AML-193 (cell line): ENCODE data around the gene ST8SIA2.

ENCODE experiments used
- DNase-seq, 2 experiments: peaks; one replicate each; lab custom pipeline; 2025; lab: John Stamatoyannopoulos, UW

ST8SIA2 gene

DNA sequence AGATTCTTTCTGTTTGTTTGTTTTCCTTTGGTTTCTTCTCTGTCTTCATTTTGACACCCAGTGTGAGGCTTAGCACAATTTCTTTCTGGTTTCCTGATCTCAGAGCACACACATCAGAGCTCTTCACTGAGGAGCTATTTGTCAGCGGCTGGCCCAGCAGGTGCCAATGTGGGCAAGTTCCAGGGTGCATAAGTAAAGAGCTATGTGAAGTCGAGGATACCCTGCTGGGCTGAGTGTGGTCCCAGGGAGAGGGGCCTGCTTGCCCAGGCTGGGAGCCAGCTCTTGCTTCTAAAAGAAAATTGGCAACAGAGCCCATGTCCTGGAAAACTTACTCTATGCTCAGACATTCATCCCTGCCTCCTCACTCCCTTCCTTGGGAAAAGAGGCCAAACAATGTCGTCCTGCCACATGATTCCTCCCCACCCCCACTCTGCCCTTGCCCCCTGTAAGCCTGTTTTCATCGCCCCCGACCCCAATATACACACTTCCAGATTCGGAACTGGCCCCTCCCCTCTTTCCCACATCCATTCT lies 101.2 kb downstream of the ST8SIA2 start:
- DNase-seq = no peak

DNA sequence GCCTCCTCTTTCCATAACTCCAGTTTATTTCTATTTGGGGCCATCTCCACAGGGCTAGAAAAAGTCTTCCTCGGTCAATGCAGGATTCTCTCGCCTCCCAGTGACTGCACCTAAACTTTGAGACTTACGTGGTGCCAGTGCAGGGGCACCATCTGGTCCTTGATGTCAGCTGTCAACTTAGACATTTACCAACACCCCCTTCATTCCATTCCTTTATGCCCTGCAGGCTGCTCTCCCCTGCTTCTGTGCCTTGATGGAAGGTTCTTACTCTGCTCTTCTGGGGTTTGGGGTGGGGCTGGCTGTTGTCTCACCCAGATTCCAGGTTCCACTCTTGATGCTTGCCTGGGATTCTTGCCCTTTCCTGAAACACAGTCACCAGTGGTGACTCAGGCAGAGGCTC lies 101.8 kb downstream of the ST8SIA2 start:
- no peak for DNase-seq

DNA sequence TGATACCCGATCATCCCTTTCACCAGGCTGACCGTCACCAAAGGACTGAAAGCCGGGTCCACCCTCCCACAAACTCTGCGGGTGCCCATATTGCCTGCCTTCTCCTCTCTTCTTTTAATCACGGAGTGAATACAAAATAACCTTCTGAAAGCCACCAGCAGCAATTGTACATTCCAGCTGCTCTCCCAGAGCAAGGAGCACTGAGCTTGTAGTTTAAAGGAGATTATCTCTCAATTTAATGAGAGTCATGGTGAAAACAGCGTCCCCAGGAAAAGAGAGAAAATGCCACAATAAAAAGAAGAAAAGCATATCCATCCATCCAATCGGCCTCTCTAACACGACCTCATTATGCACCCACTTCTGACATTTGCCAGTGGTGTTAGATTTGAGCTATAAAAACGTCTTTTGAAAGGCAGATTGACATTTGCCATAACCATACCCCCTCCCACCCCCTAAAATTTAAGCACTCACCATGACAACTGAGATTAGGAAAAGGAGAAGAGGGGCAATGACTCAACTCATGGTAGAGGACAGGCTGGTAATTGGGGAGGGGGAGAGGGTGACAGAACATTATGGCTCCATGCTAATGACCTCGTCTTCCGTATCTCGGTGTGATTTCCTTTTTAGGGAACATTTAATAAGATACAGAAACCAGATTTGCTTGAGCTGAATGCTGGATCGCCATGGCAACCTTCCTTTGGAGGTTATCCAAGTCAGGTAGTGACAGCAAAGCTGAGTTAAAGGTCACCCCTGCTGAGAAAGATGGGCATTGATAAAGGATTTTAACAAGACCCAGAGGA lies 106.2 kb downstream of the ST8SIA2 start:
- no peak for DNase-seq

DNA sequence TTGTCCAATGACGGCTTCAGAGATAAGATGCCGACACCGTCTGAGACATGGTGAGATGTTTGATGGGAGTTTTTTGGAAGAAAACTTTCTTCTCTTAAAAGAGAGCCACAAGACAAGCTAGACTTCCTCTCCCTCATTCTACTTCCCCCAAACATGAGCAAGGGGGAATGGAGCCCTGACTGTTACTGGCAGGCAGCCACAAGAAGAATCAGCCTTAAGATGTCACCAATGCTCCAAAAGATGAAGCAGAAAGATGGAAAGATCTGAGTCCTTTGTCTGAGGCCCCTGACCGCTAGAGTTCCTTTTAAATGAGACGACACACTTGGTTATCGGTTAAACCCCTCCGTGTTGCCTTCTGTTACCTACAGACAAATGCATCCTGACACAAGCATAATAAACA lies 108.7 kb downstream of the ST8SIA2 start:
- no peak for DNase-seq

DNA sequence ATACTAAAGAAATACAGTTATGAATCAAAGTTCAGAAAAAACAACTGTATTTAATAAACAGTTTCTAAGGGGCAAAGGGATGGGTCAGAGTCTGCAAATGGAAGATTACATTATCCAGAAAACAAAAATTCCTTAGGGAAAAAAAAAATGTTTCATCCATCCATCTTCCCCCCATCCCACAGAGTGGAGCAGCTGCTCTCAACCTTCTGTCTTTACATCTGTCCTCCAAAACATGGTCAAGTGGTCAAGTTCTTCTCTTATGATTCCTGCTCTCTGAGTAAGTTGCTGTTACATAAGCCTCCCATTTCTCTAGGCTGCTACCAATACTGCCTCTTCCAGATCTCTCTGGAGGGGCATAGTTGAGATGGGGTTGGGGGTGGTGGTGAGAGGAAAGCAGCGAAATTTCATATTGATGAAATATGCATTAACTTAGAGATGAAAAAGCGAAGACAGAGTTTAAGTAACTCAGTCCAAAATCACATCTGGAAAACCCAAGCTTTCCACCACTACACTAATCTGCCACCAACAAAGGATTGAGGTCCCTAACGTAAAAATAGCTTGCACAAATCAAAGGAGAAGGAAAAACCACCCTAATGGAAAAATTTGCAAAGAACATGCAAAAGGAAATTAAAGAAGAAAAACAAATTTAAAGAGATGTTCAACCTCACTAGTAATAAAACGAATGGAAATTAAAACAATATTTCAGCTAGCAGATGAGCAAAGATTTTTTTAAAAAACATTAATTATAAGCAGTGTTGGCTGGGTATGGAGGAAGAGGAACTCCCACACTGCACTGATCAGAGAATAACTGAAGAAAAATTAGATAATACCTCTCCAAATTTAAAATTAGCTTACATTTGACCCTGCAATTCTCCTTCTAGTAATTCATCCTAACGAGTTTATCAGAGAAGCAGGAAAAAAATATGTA lies 109.5 kb downstream of the ST8SIA2 start:
- DNase-seq = no peak

DNA sequence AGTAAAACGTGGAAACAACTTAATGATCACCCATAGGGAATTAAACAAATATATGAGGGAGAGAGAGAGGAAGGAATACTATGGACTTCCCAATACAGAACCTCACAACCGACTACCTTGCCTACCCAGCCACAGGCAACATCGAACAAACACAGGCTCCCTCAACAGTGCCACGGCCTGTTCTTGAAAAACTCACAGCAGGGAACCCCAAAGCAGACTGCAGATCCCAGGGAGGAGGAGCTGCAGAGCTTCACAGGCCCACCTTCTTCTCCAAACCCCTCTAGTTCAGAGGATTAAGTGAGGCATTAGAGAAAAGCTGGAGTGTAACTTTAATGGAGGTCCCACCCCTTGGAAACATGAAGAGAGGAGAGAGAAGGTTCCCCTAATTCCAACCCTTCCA lies 110.2 kb downstream of the ST8SIA2 start:
- DNase-seq = no peak

DNA sequence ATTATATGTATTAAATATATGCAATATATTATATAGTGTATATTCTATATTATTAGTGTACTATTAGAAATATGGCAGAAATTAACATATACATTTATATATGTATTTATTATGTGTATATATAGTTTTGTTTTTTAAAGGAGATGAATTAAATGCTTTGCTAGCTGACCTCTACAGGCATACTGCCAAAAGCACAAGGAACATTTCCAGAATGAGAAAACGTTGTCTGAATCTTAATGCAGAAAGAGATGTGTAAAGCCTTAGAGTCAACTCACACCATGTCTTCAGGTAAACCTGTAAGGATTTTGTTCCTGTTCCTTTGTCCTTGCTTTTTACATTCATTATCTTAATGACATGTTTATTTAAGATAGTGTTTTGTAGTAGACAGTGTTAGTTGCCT lies 111.9 kb downstream of the ST8SIA2 start:
- DNase-seq = no peak

DNA sequence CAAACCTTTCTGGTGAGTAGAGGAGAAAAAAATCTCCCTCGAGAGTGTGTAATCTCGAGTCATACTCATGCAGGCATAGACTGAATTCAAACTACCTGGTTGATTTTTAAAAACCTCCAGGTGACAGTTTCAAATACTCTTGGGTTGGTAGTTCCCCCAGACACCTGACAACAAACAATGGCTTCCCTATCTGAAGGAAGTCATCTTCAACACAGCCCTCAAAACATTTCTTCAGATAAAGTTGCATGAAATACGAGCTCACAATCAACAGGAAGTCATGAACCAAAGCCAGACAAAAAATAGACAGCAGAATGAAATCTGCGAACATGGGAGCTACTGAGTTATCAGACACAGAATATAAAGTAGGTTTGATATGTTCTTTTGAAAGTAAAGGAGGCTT lies 112.8 kb downstream of the ST8SIA2 start:
- DNase-seq = no peak

DNA sequence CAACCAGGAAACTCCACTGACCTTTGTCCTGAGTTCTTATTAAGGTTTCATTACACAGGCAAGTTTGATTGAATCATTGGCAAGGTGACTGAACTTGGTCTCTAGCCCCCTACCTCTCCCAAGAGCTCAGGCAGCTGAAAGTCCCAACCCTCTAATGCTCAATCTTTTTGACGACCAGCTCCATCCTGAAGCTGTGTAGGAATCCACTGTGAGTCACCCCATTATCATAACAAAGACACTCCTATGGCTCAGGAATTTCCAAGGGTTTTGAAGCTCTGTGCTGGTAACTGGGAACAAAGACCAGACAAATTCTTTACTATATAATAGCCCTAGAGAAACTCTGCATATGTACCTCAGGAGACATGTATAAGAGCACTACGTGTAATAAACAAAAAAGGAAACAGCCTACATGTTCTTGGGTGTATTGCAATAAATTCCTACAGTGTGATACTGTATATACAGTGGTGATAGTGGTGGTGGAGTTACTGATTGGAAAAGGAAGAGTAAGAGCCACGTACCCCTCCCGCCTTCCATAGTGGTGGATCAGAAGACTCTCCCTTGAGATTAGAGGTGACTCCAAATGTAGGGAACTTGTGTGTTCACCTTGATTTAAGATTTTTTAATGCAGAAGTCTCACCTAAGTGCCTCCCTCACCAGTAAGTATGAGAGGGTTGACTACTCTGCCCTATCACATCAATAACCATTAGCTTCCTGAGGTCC lies 116.6 kb downstream of the ST8SIA2 start:
- DNase-seq = no peak
